Body of pancreas (tissue), 4 donors: ENCODE measurements around the gene VPS18.

Experiments
- CTCF ChIP-seq, 7 experiments: fragments of 450-650 bp in 4 of 7; fragments of 200-600 bp in 3 of 7; sonication (generic) in 3 of 7; IDR thresholded peaks; one replicate each; pipeline ENCODE4 v1.5.1; 2016 to 2019; ENCODE audit warnings: antibody characterized with exemption in 7 of 7
- POLR2A ChIP-seq, 3 donors: fragments of 450-650 bp; IDR thresholded peaks; one replicate each; pipeline ENCODE4 v1.6.1; 2016; ENCODE audit warnings: antibody characterized with exemption in 3 of 3, mild to moderate bottlenecking in 2 of 3

GRCh38 chr15:40941068-40941527 is 46.8 kb downstream of the VPS18 start:
- TF ChIP-seq CTCF (IDR thresholded peaks at IDR 0.05) (no peak), POLR2A (IDR thresholded peaks at IDR 0.05) (no peak)
